HG03139 (cell line): ENCODE data around the gene DEDD2.

Experiments
- ATAC-seq: cut with Tn5 transposase; IDR thresholded peaks from one replicate; pipeline ENCODE4 v1.9.1; 2021; ENCODE audit not compliant: unreplicated experiment

DEDD2 gene

DNA sequence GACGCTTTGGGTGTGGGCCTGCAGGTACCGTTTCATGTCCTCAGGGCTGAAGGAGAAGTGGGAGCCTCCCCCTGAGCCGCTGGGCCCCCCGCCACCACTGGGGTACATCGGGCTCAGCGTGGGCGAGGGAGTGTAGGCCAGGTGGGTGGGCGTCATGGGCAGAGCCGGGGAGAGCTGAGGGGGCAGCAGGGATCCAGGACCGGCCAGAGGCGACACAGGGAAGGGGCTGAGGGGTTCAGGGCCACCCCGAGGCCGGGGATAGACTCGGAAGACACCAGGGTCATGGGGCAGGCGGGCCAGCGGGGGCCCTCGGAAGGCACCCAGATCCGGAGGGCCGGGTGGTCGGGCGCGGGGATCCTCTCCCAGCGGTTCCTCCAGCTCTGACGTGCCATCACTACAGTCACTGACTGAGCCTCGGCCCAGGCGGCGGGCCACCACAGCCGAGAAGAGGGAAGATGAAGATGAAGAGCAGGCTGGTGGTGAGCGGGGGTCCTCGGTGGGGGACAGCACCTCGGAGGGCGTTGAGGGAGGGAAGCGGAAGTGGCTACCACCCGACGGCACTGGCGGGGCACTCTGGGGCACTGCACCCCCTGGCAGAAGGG, 31.8 kb upstream of the DEDD2 start:
- ATAC-seq: no peak

DNA sequence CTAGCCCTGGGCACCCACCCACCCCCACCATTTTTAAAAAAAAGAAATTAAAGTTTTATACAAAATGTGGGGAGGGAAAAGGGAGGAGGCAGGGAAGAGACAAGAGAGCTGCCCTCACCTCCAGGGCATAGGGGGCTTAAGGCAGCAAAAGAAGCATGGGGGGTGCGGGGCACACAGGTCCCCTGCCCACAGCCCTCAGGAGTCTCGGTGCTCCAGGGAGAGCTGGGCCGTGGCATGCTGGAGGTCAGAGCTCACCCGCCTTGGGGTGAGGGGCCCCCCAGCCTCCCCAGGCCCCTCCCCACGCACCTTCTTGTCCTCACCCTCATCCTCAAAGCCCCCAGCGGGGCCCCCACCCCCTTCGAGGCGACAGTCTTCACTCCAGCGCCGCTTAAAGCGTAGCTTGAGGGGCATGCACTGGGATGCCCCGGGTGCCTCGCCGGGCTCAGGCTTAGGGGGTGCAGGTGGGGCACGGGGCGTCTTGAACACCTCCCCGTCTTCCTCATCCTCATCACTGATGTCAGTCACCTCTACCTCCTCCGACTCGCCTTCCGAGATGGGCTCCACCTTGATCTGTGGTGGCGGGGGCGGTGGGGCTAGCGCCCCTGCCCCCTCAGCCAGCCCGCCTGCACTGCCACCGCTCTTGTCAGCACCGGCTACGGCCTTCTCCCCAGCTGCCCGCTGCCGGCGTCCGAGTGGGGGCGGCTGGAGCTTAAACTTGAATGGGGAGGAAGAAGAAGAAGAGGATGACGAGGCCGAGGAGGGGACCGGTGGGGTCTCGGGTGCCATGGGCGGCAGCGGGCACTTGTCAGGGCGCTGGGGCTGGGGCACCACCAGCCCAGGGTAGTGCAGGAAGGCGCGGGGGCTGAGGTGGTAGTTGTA, 31.0 kb upstream of the DEDD2 start:
- no peak for ATAC-seq

DNA sequence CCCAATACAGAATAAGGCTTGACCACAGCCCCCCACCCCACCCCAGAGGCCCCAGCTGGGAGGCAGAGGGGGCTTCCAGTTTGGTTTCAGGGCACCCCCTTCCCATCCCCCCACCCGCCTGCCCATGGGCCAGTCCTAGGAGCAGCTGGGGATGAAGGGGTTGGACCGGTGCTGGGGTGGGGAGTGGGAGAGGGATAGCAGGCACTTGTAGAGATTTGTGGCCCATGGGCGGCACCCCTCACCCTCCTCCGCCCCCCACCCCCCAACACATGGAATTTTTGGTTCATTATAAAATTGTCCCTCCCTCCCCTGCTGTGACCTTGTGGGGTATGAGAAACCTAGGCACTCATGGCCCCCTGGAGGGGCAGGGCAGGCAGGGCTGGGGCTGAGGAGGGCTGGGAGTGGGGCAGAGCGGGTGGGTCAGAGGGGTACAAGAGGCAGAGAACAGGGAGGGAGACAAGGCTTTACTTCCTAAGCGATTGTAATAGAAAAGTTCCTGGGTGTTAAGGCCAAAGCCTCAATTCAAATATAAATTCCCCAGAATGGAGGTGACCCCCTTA, 30.2 kb upstream of the DEDD2 start:
- ATAC-seq: no peak

DNA sequence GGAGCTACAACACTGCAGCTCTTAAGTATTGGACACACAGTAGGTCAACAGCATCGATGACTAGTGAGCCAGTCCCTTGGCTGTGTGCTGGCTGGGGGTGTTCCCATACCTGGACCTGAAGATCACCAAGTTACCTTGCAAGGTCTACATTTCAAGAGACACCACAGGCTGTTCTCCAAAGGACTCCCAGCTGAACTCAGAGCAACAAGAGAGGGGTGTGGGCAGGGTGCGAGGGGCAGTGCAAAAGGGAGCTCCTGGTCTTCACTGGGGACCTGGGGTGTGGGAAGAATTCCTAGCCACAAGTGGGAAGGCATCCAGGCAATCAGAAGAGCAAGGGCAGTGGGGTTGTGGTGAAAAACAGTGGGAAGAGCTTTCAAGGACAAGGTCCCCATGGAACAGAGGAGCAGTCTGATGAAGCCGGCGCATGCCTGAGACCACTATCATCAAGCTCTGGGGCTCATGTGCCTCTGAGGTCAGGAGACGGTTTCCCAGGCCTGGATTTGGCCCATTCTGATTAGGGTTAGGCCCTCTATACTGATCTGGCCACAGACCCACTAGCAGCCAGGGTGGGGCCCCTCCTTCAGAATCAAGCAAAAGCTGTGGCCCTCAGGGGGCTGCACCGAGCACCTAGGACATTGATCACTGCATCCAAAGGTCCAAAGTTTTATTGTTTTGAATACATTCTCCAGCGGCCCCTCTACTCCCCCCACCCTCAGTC, 29.6 kb upstream of the DEDD2 start:
- no peak for ATAC-seq

DNA sequence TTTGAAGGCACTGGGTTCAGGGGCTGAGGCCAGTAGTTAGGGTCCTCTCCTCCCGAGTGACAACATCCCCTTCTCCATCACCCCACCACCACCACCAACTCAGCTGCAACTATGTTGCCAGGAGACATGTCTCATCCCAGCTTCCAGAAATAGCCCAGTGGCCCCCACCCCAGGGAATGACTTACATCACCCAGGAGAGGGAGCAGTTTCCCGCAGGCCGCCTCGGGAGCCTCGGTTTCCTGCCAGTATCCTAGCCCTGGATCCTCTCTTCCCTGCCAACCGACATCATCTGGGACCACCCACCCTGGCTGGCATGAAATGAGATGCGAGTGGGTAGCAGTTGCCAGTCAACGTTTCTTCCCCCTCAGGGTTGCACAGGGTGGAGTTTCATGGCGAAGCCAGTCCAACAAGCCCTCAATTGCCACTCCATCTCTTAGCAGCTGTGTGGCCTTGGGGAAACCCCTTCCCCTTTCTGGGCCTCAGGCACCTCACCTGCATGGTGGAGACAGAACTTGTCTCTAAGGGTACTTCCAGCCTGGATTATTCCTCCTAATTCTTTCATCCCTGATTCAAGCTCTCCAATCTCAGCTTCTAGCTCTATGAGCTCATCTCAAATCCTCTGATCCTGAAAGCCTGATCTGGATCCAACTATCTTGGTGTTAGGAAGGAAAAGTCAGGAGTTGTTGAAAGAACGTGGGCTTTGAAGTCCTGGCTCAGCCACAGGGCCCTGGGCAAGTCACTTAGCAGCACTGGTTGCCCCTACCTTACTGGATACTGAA, 28.9 kb upstream of the DEDD2 start:
- no peak for ATAC-seq

DNA sequence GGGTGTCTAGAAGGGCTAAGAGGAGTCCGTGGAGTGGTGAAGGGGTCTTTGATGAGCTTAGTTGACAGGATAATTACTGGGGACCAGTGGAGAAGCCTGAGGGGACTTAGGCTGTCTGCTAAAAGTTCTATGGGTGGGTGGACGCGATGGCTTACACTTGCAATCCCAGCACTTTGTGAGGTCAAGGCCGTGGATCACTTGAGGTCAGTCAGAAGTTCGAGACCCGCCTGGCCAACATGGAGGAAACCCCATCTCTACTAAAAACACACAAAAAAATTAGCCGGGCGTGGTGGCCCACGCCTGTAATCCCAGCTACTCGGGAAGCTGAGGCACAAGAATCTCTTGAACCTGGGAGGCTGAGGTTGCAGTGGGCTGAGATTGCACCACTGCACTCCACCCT, 27.8 kb upstream of the DEDD2 start:
- ATAC-seq: no peak

DNA sequence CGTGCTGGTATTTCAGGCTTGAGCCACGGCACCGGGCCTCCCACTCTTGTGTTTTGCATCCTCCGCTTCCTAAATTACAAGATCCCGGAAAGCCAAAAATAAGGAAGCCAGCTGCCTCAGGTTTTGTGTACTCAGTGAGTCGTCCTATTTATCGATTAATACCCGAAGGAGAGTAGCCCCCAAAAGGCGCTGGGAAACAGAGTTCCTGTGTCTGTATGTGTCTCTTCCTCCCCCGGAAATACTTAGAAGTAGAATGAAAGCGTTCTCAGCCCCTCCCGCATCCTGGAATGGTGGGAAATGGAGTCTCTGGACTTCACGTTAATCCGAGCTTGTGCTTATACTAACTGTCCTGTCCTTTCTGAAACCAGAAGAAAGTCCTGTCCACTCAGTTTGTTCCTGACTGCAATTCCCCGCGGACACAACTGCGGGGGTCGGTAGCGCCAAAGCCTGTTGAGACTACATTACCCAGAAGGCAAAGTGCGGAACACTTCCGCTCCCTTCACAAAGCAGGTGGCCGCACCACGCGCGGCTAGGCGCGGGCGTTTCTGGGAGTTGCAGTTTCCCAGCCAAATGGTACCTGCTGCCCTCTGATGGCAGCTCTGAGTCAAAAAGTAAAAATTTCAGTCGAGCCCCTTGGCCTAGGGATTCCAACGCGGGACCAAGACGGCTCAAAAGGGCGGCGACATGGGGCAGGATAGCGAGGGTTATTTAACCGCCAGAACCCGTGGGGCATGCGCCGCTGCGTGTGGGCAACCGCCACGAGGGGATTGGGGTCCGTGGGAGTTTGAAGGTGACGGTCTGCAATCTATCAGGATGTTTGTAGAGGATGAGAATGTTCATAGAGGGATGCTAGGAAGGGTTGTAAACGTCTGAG, 27.1 kb upstream of the DEDD2 start:
- ATAC-seq: peak; percentile 25

DNA sequence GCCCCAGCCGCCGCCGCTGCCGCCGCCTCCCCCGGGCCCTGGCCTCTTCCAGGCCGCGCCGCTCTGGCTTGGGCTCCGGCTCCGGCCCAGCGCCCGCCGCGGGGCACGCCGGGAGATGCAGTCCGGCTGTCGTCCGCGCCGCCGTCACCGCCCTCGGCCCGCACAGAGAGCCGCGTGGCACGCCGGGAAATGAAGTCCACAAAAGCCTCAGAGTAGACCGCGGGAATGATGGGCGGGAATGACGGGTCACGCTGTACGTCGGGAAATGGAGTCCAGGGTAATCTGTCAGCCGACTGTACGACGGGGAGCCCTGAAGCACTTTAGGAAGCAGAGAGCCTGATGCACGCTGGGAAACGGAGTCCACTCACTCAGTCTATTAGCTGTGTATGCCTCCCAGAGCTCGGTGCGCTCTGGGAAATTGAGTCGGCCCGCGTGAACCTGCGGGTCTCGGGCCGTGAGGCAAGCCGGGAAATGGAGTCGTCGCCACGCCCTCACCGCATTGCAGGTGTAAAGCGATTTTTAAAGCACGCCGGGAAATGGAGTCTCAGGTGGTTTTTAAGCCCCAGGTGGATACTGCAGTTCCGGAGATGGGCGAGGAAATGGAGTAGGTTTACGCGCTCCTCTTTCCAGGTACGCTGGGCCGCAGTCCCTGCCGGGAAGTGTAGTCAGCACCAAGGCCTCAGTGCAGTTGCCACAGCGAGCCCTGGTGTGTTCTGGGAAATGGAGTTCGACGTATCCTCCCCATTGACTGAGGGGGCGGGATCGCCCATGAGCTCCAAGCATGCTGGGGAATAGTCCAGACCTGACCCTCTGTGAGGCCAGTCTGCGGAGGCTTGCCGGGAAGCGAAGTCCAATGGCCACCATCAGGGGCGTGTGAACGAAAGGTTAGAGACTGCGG, 25.3 kb upstream of the DEDD2 start, which contains the start of gene GSK3A:
Gene GSK3A (minus strand): TSS at position 91 of the 898 bp plus-strand sequence. CDS start 137 bp downstream, outside the sequence.
- peak; percentile 53 for ATAC-seq

DNA sequence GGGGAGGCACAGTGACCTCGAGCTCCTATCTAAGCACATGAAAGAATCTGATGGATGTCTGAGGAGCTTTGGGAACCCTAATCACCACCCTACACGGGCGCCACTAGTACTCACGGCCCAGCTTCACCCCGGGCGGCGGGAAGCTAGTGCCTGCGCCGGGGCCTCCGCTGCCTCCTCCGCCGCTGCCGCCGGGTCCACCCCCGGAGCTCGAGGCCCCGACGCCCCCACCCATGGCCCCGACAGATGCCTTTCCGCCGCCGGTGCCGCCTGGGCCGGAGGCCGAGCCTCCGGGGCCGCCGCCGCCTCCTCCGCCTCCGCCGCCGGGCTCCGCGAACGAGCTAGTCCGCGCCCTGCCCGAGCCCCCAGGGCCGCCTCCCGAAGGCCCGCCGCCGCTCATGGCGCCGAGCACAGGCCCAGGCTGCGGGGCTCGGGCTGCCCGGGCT, 24.6 kb upstream of the DEDD2 start:
- ATAC-seq: no peak

DNA sequence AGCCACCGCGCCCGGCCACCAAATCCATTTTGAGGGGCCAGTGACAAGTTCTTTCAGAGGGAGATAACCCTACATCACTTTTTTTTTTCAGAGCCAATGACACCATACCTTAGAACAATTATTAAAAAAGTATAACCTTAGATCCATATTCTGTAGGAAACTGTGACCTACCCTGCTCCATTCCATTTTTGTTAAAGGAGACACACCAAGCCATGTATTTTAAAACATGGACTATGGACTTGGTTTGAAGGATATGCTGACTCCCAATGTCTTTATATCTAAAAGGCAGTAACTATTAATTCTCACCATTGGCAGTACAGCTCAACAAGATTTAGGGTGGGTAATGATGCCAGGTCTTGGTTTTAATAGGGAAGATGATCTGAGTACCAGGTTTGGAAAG, 23.8 kb upstream of the DEDD2 start:
- ATAC-seq: no peak

DNA sequence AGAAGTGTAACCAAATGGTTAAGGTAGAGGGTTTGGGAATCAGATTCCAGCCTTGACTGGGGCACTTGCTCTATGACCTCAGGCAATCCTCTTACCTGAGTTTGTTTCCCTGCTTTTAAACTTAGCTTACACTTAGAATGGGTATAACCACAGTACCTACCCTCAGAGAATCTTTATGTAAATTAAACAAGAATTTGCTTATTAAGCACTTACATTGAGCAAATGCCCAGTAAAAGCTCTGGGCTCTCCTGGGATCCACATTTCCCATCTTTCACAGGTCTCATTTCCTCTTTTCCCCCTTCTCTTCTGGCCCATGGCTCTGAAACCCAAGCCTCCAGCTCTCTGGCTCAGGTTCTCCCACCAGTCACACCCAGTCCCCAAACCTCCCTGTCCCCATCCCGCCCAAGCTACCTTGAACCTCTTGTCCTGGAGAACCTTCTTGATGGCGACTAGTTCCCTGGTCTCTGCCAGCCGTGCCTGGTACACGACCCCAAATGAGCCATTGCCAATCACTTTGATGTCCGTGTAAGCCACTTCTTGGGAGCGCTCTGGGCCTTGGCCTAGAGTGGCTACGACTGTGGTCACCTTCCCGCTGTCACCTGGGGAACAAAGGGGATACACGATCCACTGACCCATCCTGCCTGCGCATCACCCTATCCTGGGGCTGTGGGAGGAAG, 22.2 kb upstream of the DEDD2 start:
- ATAC-seq: no peak

DNA sequence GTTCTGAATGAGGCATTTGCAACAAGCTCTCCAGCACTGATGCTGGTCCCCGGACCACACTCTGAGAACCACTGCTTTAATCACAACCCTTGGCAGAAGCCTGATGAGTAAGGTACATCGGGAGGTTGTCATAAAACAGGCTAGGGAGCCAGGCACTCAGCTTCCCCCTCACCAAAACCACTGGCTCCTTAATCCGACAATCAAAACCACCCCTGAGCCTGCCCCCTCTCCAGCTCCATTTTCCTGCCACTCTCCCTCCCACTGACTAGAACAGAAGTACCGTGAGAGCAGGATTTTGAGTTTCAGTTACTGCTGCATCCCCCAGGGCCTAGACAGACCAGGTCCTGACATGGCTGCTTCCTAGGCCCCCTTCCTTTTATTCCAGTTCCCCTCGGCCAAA, 17.7 kb upstream of the DEDD2 start:
- ATAC-seq: no peak

DNA sequence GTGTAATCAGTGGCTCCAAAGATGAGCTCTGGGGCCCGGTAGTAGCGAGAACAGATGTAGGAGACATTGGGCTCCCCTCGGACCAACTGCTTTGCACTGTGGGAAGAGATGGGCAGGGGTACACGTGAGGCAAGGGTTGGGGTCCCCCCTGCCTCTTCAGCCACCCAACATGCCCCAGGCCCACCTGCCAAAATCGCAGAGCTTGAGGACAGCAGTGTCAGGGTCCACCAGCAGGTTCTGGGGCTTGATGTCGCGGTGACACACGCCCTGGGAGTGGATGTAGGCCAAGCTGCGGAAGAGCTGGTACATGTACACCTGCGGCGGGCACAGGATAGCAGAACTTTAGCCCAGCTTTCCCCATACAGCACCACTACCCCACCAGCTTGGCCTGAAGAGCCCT, 16.9 kb upstream of the DEDD2 start:
- no peak for ATAC-seq

DNA sequence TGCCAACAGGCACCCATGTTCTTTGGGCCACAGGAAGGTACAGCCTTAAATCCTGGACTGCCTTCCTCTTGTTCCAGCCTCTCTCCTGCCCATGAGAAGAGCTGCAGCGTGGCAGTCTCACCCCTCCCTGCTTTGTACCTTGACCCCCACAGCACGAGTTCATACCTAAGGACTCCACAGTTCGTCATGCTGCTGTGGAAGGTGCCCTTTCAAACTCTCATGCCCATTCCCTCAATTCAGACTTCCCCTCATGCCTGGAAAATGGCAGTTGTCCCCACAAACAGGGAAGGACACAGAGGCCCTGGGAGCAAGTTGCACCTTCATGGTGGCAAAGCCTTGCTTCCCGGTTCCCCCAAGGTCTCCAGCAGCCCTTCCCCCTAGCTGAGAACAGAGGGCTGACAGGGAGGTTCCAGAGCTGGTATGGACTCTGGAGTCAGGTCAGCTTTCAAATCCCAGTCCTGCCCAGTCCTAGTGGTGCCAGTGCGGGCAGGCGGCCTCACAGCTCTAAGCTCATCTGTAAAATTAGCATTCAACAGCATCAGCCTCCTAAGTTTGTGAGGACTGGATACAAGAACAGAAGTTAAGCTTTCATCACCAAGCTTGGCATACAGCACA, 16.3 kb upstream of the DEDD2 start:
- no peak for ATAC-seq

DNA sequence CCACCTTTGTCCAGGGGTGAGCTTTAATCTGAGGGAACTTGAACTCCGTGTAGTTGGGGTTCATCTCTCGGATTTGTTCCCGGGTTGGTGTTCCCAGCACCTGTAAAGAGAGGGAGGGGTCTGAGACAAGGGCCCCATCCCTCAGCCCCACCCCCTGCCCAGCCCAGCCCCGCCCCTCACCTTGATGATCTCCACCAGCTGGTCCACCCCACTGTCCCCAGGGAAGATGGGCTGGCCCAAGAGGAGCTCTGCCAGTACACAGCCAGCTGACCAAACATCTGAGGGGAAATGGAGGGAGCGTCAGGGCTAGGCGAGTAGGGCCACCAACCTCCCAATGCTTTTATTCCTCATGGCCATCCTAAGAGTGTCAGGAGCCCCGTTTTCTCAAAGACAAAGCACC, 15.6 kb upstream of the DEDD2 start:
- no peak for ATAC-seq

DNA sequence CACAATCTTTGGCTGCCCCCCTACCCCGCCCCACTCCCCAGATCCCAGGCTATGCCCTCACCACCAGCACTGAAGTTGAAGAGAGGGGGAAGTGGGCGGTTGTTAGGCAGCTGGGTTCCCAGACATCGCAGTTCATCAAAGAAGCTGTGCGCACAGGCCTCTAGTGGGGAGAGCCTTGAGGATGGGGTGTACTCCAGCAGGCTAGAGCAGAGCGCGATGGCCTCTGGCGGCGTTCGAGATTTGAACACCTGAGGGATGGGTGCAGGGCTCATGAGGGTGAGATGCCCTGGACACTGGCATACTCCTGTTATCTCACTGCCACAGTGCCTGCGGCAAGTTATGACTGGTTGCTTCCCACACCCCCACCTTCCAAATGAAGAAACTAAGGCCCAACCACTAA, 15.0 kb upstream of the DEDD2 start:
- no peak for ATAC-seq

DNA sequence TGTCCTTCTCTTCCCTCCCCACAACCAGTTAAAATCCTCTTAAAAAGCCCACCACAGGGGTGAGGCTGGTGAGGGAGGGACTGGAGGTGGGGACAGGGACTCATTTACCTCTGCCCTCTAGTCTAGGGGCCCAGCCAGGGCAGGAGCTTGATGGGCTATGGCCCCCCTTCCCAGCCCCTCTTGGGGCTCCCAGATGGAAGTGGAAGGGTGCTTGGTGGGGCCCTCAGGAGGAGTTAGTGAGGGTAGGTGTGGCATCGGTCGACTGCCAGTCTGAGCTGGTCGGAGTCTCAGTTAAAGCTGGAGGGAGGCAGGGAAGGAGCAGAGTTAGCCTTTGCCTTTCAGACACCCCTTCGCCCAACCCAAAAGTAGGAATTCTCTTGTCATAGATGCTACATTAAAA, 13.1 kb upstream of the DEDD2 start:
- ATAC-seq: no peak

DNA sequence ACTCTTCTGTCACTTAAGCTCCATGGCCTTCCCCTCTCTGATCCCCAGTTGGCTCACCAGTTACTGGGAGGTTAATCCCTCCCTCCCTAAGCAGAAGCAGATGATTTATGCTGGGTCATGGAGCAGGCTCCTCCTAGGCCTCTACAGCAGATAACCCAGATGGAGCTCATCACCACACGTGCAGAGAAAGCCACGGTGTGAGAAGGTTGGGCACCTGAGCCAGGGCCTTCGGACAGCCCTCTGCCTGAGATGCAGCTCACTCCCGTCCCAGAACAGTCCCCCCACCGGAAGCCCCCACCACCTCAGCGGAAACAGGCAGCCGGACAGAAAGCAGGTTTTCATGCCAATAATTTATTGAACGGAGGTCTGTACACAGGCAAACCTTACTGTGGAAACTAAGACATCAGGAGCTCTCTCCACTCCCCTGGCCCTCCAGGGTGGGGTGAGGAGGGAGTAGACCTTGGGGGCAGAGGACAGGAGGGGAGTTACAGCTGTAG, 12.4 kb upstream of the DEDD2 start:
- no peak for ATAC-seq
